ENCODE results near the gene HLA-DPA1.

HLA-DPA1 gene

GRCh38 chr6:33061987-33062386, 11.5 kb downstream of the HLA-DPA1 start:
- DNase-seq, result no peak

GRCh38 chr6:33057222-33058150, 16.0 kb downstream of the HLA-DPA1 start:
- DNase-seq, result no peak

- no peak for DNase-seq
Observed at GRCh38 chr6:33053230-33053629, 20.2 kb downstream of the HLA-DPA1 start.

- DNase-seq, result no peak
Observed at GRCh38 chr6:33052627-33053026, 20.8 kb downstream of the HLA-DPA1 start.

- no peak for DNase-seq
Observed at GRCh38 chr6:33050014-33050810, 23.2 kb downstream of the HLA-DPA1 start.

GRCh38 chr6:33049323-33050013, 24.0 kb downstream of the HLA-DPA1 start:
- no peak for DNase-seq

- no peak for DNase-seq
Observed at GRCh38 chr6:33040157-33040556, 33.3 kb downstream of the HLA-DPA1 start.

GRCh38 chr6:33036535-33036934, 36.9 kb downstream of the HLA-DPA1 start:
- no peak for DNase-seq

- no peak for DNase-seq
Observed at GRCh38 chr6:33034554-33034953, 38.9 kb downstream of the HLA-DPA1 start.

- no peak for DNase-seq
Observed at GRCh38 chr6:33030245-33030644, 43.2 kb downstream of the HLA-DPA1 start.

GRCh38 chr6:33029328-33030184, 43.9 kb downstream of the HLA-DPA1 start:
- DNase-seq, result no peak

GRCh38 chr6:33028220-33028849, 45.1 kb downstream of the HLA-DPA1 start:
- DNase-seq, result no peak

GRCh38 chr6:33024521-33024920, 48.9 kb downstream of the HLA-DPA1 start:
- DNase-seq, result no peak

- DNase-seq, result no peak
Observed at GRCh38 chr6:33023536-33023935, 49.9 kb downstream of the HLA-DPA1 start.

GRCh38 chr6:33021917-33022316, 51.5 kb downstream of the HLA-DPA1 start:
- DNase-seq, result no peak

GRCh38 chr6:33019372-33019771, 54.1 kb downstream of the HLA-DPA1 start:
- no peak for DNase-seq

- peak; percentile 30 for DNase-seq
Observed at GRCh38 chr6:33018904-33019303, 54.5 kb downstream of the HLA-DPA1 start.

GRCh38 chr6:33018418-33018817, 55.0 kb downstream of the HLA-DPA1 start:
- no peak for DNase-seq

- no peak for DNase-seq
Observed at GRCh38 chr6:33017694-33018353, 55.6 kb downstream of the HLA-DPA1 start.

GRCh38 chr6:33017018-33017417, 56.4 kb downstream of the HLA-DPA1 start:
- DNase-seq, result no peak

GRCh38 chr6:33015798-33016197, 57.7 kb downstream of the HLA-DPA1 start:
- DNase-seq, result no peak
